GM23338 (cell line): Measurements from ENCODE around the gene RNF5.

Experiments used
- CREB1 ChIP-seq: fragments of 250-450 bp; sonication (Bioruptor Pico); IDR thresholded peaks from 2 replicates; pipeline ENCODE4 v1.5.0; 2020; ENCODE audit warnings: low read depth, mild to moderate bottlenecking, moderate library complexity
- EZH2 ChIP-seq: fragments of 200-600 bp; sonication (generic); IDR thresholded peaks from one replicate; pipeline ENCODE4 v1.8.0; 2017; ENCODE audit warnings: antibody characterized with exemption, mild to moderate bottlenecking, low read depth; ENCODE audit not compliant: unreplicated experiment
- EZH2phosphoT487 ChIP-seq: fragments of 200-600 bp; sonication (generic); IDR thresholded peaks from one replicate; pipeline ENCODE4 v1.8.1; 2018; ENCODE audit warnings: antibody characterized with exemption; ENCODE audit not compliant: unreplicated experiment
- JUNB ChIP-seq: IDR thresholded peaks from one replicate; pipeline ENCODE4 v1.6.1; 2016; ENCODE audit warnings: antibody characterized with exemption; ENCODE audit not compliant: unreplicated experiment
- NANOG ChIP-seq: IDR thresholded peaks from 2 replicates; pipeline ENCODE4 v1.6.1; 2016; ENCODE audit warnings: antibody characterized with exemption, borderline replicate concordance
- POLR2AphosphoS5 ChIP-seq: IDR thresholded peaks from 2 replicates; pipeline ENCODE4 v1.6.1; 2016; ENCODE audit warnings: antibody characterized with exemption, low read depth
- STAT1 ChIP-seq: IDR thresholded peaks from one replicate; pipeline ENCODE4 v1.6.1; 2016; ENCODE audit warnings: antibody characterized with exemption; ENCODE audit not compliant: unreplicated experiment
- ZNF114 ChIP-seq: fragments of 250-450 bp; sonication (Bioruptor Pico); IDR thresholded peaks from 2 replicates; pipeline ENCODE4 v1.5.0; 2020; ENCODE audit warnings: mild to moderate bottlenecking, moderate library complexity
- TF ChIP-seq, protein P1 (sequence below), 2 experiments: fragments of 200-600 bp in 1 of 2; sonication (generic) in 1 of 2; conservative IDR thresholded peaks; 2 replicates each; pipeline versions ENCODE4 v1.5.1 to v1.6.1; 2016 to 2017; ENCODE audit warnings: antibody characterized with exemption in 2 of 2, low read depth in 2 of 2, mild to moderate bottlenecking in 2 of 2, moderate library complexity in 1 of 2
- TF ChIP-seq, protein P2 (sequence below): IDR thresholded peaks from one replicate; pipeline ENCODE4 v1.6.1; 2018; ENCODE audit warnings: antibody characterized with exemption; ENCODE audit not compliant: unreplicated experiment
- TF ChIP-seq, protein P3 (sequence below): fragments of 250-450 bp; sonication (Bioruptor Pico); IDR thresholded peaks from 2 replicates; pipeline ENCODE4 v1.5.0; 2020; ENCODE audit warnings: mild to moderate bottlenecking, moderate library complexity

DNA sequence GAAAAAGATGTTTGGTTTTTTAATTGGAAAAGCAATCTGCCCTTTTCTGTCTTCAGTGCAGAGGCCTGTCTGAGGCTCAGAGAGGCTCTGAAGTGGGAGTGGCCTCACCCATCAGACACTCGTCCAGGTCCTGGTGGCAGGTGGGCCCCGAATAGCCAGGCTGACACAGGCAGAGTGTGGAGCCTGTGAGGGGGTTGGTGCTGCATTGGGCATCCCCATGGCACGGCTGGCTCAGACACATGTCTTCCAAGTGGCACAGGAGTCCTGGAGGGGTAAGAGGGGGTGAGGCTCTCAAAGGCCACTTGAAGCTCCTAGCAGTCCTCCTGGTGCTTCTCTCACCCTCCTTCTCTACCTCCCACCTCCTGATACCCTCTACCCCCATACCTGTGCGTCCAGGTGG lies 41.8 kb downstream of the RNF5 start:
- TF ChIP-seq, protein P1, sequence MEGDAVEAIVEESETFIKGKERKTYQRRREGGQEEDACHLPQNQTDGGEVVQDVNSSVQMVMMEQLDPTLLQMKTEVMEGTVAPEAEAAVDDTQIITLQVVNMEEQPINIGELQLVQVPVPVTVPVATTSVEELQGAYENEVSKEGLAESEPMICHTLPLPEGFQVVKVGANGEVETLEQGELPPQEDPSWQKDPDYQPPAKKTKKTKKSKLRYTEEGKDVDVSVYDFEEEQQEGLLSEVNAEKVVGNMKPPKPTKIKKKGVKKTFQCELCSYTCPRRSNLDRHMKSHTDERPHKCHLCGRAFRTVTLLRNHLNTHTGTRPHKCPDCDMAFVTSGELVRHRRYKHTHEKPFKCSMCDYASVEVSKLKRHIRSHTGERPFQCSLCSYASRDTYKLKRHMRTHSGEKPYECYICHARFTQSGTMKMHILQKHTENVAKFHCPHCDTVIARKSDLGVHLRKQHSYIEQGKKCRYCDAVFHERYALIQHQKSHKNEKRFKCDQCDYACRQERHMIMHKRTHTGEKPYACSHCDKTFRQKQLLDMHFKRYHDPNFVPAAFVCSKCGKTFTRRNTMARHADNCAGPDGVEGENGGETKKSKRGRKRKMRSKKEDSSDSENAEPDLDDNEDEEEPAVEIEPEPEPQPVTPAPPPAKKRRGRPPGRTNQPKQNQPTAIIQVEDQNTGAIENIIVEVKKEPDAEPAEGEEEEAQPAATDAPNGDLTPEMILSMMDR (conservative IDR thresholded peaks at IDR 0.05; ENCODE audit: low read depth in 2 of 2): no peak
- TF ChIP-seq JUNB (no peak), EZH2 (no peak), ZNF114 (CRISPR knock-in tag) (no peak), POLR2AphosphoS5 (no peak), EZH2phosphoT487 (no peak), CREB1 (CRISPR knock-in tag) (no peak), STAT1 (no peak), NANOG (no peak)
- TF ChIP-seq, protein P2, sequence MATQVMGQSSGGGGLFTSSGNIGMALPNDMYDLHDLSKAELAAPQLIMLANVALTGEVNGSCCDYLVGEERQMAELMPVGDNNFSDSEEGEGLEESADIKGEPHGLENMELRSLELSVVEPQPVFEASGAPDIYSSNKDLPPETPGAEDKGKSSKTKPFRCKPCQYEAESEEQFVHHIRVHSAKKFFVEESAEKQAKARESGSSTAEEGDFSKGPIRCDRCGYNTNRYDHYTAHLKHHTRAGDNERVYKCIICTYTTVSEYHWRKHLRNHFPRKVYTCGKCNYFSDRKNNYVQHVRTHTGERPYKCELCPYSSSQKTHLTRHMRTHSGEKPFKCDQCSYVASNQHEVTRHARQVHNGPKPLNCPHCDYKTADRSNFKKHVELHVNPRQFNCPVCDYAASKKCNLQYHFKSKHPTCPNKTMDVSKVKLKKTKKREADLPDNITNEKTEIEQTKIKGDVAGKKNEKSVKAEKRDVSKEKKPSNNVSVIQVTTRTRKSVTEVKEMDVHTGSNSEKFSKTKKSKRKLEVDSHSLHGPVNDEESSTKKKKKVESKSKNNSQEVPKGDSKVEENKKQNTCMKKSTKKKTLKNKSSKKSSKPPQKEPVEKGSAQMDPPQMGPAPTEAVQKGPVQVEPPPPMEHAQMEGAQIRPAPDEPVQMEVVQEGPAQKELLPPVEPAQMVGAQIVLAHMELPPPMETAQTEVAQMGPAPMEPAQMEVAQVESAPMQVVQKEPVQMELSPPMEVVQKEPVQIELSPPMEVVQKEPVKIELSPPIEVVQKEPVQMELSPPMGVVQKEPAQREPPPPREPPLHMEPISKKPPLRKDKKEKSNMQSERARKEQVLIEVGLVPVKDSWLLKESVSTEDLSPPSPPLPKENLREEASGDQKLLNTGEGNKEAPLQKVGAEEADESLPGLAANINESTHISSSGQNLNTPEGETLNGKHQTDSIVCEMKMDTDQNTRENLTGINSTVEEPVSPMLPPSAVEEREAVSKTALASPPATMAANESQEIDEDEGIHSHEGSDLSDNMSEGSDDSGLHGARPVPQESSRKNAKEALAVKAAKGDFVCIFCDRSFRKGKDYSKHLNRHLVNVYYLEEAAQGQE: no peak
- TF ChIP-seq, protein P3, sequence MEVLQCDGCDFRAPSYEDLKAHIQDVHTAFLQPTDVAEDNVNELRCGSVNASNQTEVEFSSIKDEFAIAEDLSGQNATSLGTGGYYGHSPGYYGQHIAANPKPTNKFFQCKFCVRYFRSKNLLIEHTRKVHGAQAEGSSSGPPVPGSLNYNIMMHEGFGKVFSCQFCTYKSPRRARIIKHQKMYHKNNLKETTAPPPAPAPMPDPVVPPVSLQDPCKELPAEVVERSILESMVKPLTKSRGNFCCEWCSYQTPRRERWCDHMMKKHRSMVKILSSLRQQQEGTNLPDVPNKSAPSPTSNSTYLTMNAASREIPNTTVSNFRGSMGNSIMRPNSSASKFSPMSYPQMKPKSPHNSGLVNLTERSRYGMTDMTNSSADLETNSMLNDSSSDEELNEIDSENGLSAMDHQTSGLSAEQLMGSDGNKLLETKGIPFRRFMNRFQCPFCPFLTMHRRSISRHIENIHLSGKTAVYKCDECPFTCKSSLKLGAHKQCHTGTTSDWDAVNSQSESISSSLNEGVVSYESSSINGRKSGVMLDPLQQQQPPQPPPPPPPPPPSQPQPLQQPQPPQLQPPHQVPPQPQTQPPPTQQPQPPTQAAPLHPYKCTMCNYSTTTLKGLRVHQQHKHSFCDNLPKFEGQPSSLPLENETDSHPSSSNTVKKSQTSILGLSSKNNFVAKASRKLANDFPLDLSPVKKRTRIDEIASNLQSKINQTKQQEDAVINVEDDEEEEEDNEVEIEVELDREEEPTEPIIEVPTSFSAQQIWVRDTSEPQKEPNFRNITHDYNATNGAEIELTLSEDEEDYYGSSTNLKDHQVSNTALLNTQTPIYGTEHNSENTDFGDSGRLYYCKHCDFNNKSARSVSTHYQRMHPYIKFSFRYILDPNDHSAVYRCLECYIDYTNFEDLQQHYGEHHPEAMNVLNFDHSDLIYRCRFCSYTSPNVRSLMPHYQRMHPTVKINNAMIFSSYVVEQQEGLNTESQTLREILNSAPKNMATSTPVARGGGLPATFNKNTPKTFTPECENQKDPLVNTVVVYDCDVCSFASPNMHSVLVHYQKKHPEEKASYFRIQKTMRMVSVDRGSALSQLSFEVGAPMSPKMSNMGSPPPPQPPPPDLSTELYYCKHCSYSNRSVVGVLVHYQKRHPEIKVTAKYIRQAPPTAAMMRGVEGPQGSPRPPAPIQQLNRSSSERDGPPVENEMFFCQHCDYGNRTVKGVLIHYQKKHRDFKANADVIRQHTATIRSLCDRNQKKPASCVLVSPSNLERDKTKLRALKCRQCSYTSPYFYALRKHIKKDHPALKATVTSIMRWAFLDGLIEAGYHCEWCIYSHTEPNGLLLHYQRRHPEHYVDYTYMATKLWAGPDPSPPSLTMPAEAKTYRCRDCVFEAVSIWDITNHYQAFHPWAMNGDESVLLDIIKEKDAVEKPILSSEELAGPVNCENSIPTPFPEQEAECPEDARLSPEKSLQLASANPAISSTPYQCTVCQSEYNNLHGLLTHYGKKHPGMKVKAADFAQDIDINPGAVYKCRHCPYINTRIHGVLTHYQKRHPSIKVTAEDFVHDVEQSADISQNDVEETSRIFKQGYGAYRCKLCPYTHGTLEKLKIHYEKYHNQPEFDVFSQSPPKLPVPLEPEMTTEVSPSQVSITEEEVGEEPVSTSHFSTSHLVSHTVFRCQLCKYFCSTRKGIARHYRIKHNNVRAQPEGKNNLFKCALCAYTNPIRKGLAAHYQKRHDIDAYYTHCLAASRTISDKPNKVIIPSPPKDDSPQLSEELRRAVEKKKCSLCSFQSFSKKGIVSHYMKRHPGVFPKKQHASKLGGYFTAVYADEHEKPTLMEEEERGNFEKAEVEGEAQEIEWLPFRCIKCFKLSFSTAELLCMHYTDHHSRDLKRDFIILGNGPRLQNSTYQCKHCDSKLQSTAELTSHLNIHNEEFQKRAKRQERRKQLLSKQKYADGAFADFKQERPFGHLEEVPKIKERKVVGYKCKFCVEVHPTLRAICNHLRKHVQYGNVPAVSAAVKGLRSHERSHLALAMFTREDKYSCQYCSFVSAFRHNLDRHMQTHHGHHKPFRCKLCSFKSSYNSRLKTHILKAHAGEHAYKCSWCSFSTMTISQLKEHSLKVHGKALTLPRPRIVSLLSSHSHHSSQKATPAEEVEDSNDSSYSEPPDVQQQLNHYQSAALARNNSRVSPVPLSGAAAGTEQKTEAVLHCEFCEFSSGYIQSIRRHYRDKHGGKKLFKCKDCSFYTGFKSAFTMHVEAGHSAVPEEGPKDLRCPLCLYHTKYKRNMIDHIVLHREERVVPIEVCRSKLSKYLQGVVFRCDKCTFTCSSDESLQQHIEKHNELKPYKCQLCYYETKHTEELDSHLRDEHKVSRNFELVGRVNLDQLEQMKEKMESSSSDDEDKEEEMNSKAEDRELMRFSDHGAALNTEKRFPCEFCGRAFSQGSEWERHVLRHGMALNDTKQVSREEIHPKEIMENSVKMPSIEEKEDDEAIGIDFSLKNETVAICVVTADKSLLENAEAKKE (CRISPR knock-in tag): no peak
